DND-41 (cell line): ENCODE measurements around the gene PSMB8.

Experiments
- EZH2 ChIP-seq: IDR thresholded peaks from 3 replicates; pipeline ENCODE4 v1.6.1; 2012; ENCODE audit warnings: borderline replicate concordance, low read depth, mild to moderate bottlenecking, moderate library complexity, low read length, inconsistent platforms; ENCODE audit not compliant: severe bottlenecking
- TF ChIP-seq, protein P1 (sequence below): IDR thresholded peaks from 2 replicates; pipeline ENCODE4 v1.5.1; 2012; ENCODE audit warnings: borderline replicate concordance, low read length, moderate library complexity, mild to moderate bottlenecking; ENCODE audit not compliant: poor library complexity, severe bottlenecking; ENCODE audit errors: extremely low read depth

DNA sequence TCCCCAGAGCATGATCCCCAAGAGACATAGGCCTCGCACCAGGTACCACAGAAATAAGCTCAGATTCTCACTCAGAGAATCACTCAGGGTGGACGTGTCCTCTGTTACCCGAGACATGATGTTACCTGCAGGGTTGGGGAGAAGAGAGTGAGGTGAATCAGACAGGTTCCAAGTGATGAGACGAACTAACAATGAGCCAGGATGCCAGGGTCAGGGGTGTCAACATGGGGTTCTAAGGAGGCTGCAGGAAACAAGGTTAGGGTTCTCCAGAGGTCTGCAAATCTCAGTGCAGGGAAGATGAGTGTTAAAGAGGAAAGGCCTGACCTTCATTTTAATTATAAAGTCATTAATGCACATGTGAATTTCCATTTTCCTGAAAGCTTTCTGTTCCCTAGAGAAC, 7.2 kb upstream of the PSMB8 start:
- TF ChIP-seq, protein P1, sequence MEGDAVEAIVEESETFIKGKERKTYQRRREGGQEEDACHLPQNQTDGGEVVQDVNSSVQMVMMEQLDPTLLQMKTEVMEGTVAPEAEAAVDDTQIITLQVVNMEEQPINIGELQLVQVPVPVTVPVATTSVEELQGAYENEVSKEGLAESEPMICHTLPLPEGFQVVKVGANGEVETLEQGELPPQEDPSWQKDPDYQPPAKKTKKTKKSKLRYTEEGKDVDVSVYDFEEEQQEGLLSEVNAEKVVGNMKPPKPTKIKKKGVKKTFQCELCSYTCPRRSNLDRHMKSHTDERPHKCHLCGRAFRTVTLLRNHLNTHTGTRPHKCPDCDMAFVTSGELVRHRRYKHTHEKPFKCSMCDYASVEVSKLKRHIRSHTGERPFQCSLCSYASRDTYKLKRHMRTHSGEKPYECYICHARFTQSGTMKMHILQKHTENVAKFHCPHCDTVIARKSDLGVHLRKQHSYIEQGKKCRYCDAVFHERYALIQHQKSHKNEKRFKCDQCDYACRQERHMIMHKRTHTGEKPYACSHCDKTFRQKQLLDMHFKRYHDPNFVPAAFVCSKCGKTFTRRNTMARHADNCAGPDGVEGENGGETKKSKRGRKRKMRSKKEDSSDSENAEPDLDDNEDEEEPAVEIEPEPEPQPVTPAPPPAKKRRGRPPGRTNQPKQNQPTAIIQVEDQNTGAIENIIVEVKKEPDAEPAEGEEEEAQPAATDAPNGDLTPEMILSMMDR: no peak
- TF ChIP-seq EZH2: no peak
